HG03064 (cell line): Measurements from ENCODE around the gene DCC.

Source experiments
- ATAC-seq: cut with Tn5 transposase; IDR thresholded peaks from one replicate; pipeline ENCODE4 v1.9.1; 2021; ENCODE audit warnings: low read depth; ENCODE audit not compliant: unreplicated experiment

The DCC gene

DNA sequence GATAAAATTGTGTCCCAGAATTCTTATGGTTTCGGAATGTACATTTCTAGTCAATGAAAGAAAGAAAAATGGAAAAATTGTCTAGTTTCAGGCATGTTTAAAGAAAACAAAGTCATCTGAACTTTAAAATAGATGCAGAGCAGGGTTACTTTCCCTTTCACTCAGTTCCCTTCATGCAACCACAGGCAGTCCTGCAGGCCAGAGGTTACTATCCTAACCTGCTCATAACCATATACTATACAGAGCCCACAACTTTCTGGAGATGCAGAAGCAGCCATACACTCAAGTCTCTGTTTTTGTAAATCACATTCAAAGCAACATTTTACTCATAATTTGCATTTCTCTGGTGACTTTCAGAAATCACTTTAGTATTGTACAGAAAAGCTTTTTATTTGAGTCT is 1194.2 kb downstream of the DCC start:
- no peak for ATAC-seq

DNA sequence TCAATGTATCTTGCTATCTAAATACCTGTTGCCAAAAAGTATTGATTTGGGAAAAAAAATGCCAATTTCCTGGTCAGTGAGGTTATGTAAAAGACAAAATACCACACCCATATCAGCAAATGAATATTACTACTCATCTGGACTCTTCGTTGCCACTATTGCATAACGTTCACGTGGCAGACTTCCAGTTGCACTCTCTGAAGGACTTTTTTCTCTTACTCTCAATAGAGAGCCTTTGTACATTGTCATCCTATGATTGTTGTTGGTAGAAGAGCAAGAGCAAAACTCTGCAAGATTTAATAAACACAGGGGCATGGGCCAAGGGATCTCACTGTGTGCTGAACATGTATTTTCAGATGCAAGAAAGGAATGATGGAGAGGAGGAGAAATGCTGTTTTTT is 1194.7 kb downstream of the DCC start:
- ATAC-seq = no peak

DNA sequence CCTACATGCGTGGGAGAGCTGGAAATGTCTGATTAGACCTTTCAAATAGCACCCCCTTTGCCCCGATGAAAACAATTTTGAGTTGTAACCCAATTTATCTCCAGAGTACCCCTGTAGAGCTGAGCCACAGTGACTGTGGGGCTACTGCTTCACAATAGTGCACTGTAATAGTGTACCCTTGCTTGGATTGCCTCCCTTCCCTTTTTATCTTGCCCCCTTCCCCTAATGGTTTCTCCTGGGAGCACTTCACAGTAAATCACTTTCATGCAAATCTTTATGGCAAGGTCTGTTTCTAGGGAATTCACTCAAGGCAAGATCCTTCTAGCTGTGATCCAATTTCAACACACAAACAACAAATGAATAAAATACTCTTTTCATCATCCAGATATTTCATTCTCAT is 1196.9 kb downstream of the DCC start:
- no peak for ATAC-seq

DNA sequence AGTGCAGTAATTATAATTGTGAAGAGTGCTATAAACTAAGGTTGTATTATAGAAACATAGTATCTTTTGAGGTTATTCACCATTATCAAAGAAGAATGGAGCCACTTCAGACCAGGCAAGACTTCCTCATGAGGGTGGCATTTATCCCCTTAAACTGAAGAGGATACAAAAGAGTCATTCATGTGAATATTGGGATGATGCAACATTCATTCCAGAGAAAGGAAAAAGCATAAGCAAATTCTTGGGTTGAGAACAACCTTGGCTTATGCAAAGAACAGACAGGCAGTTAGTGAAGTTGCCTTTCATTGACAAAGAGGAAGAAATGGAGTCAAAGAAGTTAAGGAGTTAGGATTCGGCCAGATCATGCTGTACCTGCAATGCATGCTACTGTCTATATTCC is 1201.9 kb downstream of the DCC start:
- no peak for ATAC-seq

DNA sequence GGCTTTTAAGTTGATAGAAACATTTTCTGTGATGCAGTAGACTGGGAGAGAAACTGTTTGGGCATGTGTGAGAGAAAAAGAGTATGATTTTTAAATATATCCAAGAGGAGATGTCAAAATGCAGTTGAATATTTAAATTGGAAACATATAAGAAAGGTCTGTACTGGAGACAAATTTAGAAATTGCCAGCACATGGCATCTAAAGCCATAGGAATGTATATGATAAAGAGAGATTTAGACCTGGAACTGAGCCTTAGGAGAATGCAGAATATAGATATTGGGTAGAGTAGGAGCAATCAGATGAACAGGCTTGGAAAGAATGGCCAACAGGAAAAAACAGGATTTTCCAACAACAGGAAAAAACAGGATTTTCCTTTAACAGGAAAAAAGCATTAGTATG is 1203.7 kb downstream of the DCC start:
- no peak for ATAC-seq

DNA sequence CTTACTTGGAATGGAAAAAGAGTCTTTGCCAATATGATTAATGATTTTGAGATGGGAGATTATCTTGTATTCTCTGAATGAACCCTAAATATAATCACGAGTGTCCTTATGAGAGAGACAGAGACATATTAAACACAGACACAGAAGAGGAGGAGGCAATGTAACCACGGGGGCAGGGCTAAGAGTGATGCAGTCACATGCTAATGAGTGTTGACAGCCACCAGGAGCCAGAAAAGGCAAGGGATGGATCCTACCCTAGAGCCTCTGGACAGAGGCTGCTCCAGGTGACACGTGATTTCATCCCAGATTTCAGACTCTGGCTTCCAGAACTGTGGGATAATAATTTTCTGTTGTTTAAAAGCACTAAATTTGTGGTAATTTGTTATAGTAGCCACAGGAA is 1204.9 kb downstream of the DCC start:
- ATAC-seq = no peak

DNA sequence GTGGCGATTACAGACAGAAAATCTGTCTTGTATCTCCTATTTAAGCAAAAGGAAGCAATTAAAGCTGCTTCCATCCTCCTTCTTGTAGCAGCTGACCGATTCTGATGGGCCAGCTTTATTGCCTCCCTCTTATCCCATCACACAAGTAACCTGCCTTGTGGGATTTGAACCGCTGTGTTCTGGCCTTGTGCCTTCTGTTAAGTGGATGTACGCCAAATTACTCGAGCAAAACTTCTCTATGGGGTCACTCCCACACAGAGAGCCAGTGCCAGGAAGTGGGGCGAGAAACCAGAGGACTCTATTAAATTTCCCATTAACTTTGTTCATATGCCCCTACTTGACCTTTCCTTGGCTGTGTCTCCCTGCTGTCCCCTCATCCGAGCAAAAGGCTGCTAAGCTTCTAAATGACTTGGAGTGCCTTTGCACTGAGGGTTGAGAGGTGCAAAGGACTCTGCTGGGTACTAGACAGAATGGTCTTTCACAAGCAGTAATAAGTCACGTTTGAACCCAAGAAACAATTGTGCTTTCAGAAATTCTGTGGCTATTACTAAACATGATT is 1212.0 kb downstream of the DCC start:
- ATAC-seq = no peak

DNA sequence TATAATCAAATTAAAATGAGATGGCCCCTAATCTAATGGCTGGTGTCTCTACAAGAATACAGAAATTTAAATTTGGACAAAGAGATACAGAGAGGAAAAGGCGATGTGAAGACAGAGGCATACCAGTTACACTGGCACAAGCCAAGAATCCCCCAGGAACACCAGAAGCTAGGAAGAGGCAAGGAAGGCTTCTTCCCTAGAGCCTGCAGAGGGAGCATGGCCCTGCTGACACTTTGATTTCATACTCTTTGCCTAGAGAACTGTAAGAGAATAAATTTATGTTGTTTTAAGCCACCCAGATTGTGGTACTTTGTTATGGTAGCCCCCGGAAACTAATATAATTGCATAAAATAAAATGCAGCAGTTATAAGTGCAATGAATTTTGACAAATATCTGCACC is 1213.0 kb downstream of the DCC start:
- ATAC-seq = no peak

DNA sequence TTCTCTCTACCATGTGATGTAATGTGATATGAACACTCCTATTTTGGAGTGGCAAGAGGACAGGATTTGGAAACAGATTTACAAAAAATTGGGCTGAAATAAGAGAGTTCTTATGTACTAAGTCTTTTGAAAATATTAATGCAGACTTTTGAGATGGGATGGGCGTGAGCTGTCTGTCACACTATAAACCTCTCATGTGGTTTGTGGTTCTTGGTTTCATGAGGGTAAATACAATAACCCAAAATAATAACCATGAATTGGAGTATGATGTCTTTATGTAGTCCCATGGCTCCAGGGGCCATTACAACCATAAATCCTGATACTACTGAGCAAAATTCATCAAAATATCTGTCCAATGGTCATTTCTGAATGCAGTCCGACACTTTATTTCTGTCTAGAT is 1216.5 kb downstream of the DCC start:
- no peak for ATAC-seq

DNA sequence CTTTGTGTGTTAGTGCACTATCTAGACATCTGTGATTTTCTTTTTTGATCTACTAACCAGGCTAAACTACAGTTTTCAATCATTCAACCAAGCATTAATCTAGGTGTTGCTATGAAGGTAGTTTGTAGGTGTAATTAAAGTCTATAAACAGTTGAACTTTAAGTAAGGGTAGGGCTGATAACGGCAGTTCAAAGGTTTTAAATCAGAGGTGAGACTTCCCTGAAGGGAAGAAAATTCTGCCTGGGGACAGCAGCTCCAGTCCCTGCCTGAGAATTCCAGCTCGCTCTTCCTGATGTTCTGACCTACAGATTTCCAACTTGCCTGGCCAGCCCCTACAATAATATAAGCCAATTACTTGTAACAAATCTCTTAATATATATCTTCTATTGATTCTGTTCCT is 1220.5 kb downstream of the DCC start:
- no peak for ATAC-seq

DNA sequence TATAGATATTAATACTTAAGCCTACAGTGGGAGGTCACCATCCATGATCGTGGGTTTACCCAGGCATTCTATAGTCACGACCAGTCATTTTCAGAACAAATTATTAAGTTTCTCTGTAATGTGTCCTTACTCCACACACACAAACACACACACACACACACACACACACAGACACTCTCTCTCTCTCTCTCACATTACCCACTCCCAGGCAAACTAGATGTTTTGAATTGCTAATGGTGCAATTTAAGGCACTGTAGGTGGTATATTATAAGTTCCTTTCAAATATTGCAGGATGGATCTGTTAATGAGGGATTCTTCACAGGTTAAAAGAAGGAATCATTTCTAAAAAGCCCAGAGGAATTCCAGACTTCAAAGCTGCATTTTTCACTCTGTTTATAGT is 1226.6 kb downstream of the DCC start:
- no peak for ATAC-seq

DNA sequence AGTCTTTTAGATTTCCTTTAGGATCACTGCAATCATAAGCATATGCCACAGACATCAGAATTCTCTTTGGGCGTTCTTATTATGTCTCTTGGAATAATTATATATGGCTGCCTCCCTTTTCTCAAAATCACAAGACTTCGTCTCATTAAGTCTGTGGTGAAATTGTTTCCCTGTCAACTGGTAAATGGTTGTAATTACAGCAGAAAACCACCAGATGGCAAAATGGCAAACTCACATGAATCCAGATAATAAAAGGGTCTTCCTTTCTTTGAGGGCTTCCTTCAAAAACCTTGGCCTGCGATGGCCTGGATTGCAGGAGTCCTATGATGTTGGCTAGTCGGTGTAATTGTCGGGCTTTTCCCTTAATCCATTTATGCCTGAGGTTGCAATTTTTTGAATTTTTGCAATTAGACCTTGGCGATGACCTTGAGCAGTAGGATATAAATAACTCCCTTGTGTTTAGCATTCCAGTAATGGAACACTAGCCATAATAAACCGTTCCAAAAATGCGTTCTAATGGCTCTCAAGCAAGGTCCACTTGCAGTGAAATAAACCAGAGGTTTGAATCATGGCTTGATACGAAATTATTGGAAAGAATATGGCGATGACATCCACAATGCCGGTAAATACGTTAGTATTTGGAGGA is 1228.1 kb downstream of the DCC start:
- no peak for ATAC-seq
